Activated B cell treated with CpG ODN at 0.5 μM for 24 hours (primary cell): ENCODE data around the gene GNB1L. TPM values are rescaled to one million over a fixed set of nuclear protein-coding genes. Genes with fewer than 3 reads are reported as not detected.

Source experiments
- ATAC-seq: fragments of 200-7000 bp; cut with Tn5 transposase; one replicate; pipeline ENCODE4 v1.10.0; 2021; ENCODE audit warnings: low read depth, mild to moderate bottlenecking, moderate library complexity
- CTCF ChIA-PET: fragments of 350-600 bp; sonication (Branson Sonifier 250); formaldehyde crosslinking; loops from one replicate; lab custom pipeline; 2021; ENCODE audit warnings: antibody characterized with exemption; lab: Charles Lee
- POLR2A ChIA-PET: fragments of 350-600 bp; sonication (Branson Sonifier 250); formaldehyde crosslinking; loops from one replicate; lab custom pipeline; 2021; ENCODE audit warnings: antibody characterized with exemption; lab: Charles Lee
- DNase-seq: peaks from one replicate; pipeline ENCODE4 v3.0.0; 2022
- H3K27ac Mint-ChIP-seq: one replicate; pipeline ENCODE4 v1.8.0; 2020; ENCODE audit warnings: mixed read lengths
- H3K27me3 Mint-ChIP-seq: one replicate; pipeline ENCODE4 v1.8.0; 2021; ENCODE audit warnings: mixed read lengths
- H3K36me3 Mint-ChIP-seq: one replicate; pipeline ENCODE4 v1.8.0; 2021; ENCODE audit warnings: low read depth, mixed read lengths
- H3K4me1 Mint-ChIP-seq: one replicate; pipeline ENCODE4 v1.8.0; 2021; ENCODE audit warnings: mixed read lengths
- H3K4me3 Mint-ChIP-seq: one replicate; pipeline ENCODE4 v1.8.0; 2020; ENCODE audit warnings: mild to moderate bottlenecking, mixed read lengths
- H3K9me3 Mint-ChIP-seq: one replicate; pipeline ENCODE4 v1.8.0; 2020; ENCODE audit warnings: mixed read lengths
- intact Hi-C: fragments of 100-400 bp; cut with micrococcal nuclease; formaldehyde crosslinking; loops from one replicate; pipeline ENCODE4 v1.15.1; 2024
- total RNA-seq: library from RNA; stranded (reverse); gene quantifications from 2 replicates; pipeline ENCODE4 v1.2.3, GENCODE V29; 2022
- TF ChIP-seq, protein P1 (sequence below): fragments of 200-600 bp; IDR thresholded peaks from one replicate; pipeline ENCODE4 v1.8.0; 2022; ENCODE audit warnings: antibody characterized with exemption, mild to moderate bottlenecking

The GNB1L gene
- total RNA-seq, 1 donor from 2014 or later: 6.3 TPM

GRCh38 chr22:19809741-19810140, 44.9 kb downstream of the GNB1L start:
- DNase-seq (no peak), ATAC-seq (no peak)
- ChIA-PET CTCF (no interaction called here), POLR2A (no interaction called here)
- Mint-ChIP-seq H3K9me3 (no peaks in the 10 kb centered on the region), H3K4me1 (no peaks in the 10 kb centered on the region), H3K36me3 (peaks cover 14% of the 10 kb centered on the region), H3K27me3 (no peaks in the 10 kb centered on the region), H3K4me3 (no peak overlapping the region), H3K27ac (no peak overlapping the region)
- TF ChIP-seq, protein P1, sequence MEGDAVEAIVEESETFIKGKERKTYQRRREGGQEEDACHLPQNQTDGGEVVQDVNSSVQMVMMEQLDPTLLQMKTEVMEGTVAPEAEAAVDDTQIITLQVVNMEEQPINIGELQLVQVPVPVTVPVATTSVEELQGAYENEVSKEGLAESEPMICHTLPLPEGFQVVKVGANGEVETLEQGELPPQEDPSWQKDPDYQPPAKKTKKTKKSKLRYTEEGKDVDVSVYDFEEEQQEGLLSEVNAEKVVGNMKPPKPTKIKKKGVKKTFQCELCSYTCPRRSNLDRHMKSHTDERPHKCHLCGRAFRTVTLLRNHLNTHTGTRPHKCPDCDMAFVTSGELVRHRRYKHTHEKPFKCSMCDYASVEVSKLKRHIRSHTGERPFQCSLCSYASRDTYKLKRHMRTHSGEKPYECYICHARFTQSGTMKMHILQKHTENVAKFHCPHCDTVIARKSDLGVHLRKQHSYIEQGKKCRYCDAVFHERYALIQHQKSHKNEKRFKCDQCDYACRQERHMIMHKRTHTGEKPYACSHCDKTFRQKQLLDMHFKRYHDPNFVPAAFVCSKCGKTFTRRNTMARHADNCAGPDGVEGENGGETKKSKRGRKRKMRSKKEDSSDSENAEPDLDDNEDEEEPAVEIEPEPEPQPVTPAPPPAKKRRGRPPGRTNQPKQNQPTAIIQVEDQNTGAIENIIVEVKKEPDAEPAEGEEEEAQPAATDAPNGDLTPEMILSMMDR: no peak
- intact Hi-C loops: no loop called here

GRCh38 chr22:19808873-19809478, 45.7 kb downstream of the GNB1L start:
- no peaks in the 10 kb centered on the region for H3K27me3 Mint-ChIP-seq
- ATAC-seq: no peak
- no peak overlapping the region for H3K4me3 Mint-ChIP-seq
- ChIA-PET POLR2A (no interaction called here), CTCF (no interaction called here)
- H3K4me1 Mint-ChIP-seq: no peaks in the 10 kb centered on the region
- intact Hi-C loops: no loop called here
- TF ChIP-seq, protein P1: no peak
- peak; percentile 4 for DNase-seq
- H3K27ac Mint-ChIP-seq: no peak overlapping the region
- H3K36me3 Mint-ChIP-seq: peaks cover 14% of the 10 kb centered on the region
- no peaks in the 10 kb centered on the region for H3K9me3 Mint-ChIP-seq

GRCh38 chr22:19807914-19808872, 46.5 kb downstream of the GNB1L start:
- ATAC-seq (no peak), DNase-seq (no peak)
- Mint-ChIP-seq H3K4me3 (no peak overlapping the region), H3K27me3 (no peaks in the 10 kb centered on the region), H3K4me1 (no peaks in the 10 kb centered on the region), H3K36me3 (peaks cover 14% of the 10 kb centered on the region), H3K9me3 (no peaks in the 10 kb centered on the region), H3K27ac (no peak overlapping the region)
- intact Hi-C loops: no loop called here
- TF ChIP-seq, protein P1: no peak
- CTCF ChIA-PET: no interaction called here
- POLR2A ChIA-PET: no interaction called here

- Mint-ChIP-seq H3K36me3 (peaks cover 20% of the 10 kb centered on the region), H3K27me3 (no peaks in the 10 kb centered on the region), H3K4me1 (no peaks in the 10 kb centered on the region), H3K4me3 (no peak overlapping the region), H3K9me3 (no peaks in the 10 kb centered on the region), H3K27ac (no peak overlapping the region)
- POLR2A ChIA-PET: no interaction called here
- TF ChIP-seq, protein P1: no peak
- CTCF ChIA-PET: no interaction called here
- no peak for DNase-seq
- intact Hi-C loops: no loop called here
- no peak for ATAC-seq
These were observed 47.3 kb downstream of the GNB1L start for GRCh38 chr22:19807161-19807913.
